NCI-H2107 treated with DMSO at 0.1 percent for 48 hours (cell line): ENCODE data around the gene DNASE1L3.
"Not testable (repeated sequence)": the region's sequence is repeated elsewhere in the genome, so short reads cannot be mapped to it uniquely, and the experiment has no call there.

ENCODE experiments used
- DNase-seq: peaks from one replicate; lab custom pipeline; 2025; ENCODE audit not compliant: unreplicated experiment; lab: John Stamatoyannopoulos, UW

DNASE1L3 gene

GRCh38 chr3:58210761-58211460, at the start of gene DNASE1L3:
Gene DNASE1L3 (minus strand): TSS chr3:58210972. CDS start chr3:58210906, 66 bp downstream.
- no peak for DNase-seq

GRCh38 chr3:58260261-58260731, 49.5 kb upstream of the DNASE1L3 start:
- no peak for DNase-seq

- no peak for DNase-seq
Observed at GRCh38 chr3:58258392-58259055, 47.8 kb upstream of the DNASE1L3 start.

- DNase-seq, result no peak
Observed at GRCh38 chr3:58256511-58256910, 45.7 kb upstream of the DNASE1L3 start.

GRCh38 chr3:58256061-58256460, 45.3 kb upstream of the DNASE1L3 start:
- DNase-seq, result no peak

GRCh38 chr3:58254144-58254543, 43.4 kb upstream of the DNASE1L3 start:
- no peak for DNase-seq

GRCh38 chr3:58251631-58252035, 40.9 kb upstream of the DNASE1L3 start:
- no peak for DNase-seq

GRCh38 chr3:58250093-58250707, 39.4 kb upstream of the DNASE1L3 start:
- no peak for DNase-seq

- peak; percentile 33 for DNase-seq
Observed at GRCh38 chr3:58249358-58250092, 38.8 kb upstream of the DNASE1L3 start.

- DNase-seq, result no peak
Observed at GRCh38 chr3:58246148-58247047, 35.6 kb upstream of the DNASE1L3 start.

- DNase-seq, result no peak
Observed at GRCh38 chr3:58243976-58244585, 33.3 kb upstream of the DNASE1L3 start.

- not testable (repeated sequence) for DNase-seq
Observed at GRCh38 chr3:58242860-58243259, 32.1 kb upstream of the DNASE1L3 start.

GRCh38 chr3:58242340-58242739, 31.6 kb upstream of the DNASE1L3 start:
- no peak for DNase-seq

GRCh38 chr3:58241306-58242044, 30.7 kb upstream of the DNASE1L3 start:
- no peak for DNase-seq

- no peak for DNase-seq
Observed at GRCh38 chr3:58238830-58239229, 28.1 kb upstream of the DNASE1L3 start.

GRCh38 chr3:58237941-58238681, 27.3 kb upstream of the DNASE1L3 start:
- no peak for DNase-seq

- DNase-seq, result peak; percentile 16
Observed at GRCh38 chr3:58237238-58237940, 26.6 kb upstream of the DNASE1L3 start, which contains the start of gene ABHD6. Gene ABHD6 (plus strand): TSS chr3:58237792. CDS start chr3:58256587, 18,795 bp downstream.
